ENCODE data around the gene DACT1.

The DACT1 gene

GRCh38 chr14:58647777-58648176 lies 10.0 kb downstream of the DACT1 start:
- DNase-seq (ENCODE audit: low read depth, low spot score), result no peak
- TF ChIP-seq, protein P1, sequence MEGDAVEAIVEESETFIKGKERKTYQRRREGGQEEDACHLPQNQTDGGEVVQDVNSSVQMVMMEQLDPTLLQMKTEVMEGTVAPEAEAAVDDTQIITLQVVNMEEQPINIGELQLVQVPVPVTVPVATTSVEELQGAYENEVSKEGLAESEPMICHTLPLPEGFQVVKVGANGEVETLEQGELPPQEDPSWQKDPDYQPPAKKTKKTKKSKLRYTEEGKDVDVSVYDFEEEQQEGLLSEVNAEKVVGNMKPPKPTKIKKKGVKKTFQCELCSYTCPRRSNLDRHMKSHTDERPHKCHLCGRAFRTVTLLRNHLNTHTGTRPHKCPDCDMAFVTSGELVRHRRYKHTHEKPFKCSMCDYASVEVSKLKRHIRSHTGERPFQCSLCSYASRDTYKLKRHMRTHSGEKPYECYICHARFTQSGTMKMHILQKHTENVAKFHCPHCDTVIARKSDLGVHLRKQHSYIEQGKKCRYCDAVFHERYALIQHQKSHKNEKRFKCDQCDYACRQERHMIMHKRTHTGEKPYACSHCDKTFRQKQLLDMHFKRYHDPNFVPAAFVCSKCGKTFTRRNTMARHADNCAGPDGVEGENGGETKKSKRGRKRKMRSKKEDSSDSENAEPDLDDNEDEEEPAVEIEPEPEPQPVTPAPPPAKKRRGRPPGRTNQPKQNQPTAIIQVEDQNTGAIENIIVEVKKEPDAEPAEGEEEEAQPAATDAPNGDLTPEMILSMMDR (IDR thresholded peaks at IDR 0.05; ENCODE audit: low read depth, low read length), result no peak
- no peak overlapping the region for H3K4me3 ChIP-seq (ENCODE audit: low read depth, low read length)
- in situ Hi-C loops (cut with HindIII; ENCODE audit: low sequenced_read_pairs), result no loop called here

DNA sequence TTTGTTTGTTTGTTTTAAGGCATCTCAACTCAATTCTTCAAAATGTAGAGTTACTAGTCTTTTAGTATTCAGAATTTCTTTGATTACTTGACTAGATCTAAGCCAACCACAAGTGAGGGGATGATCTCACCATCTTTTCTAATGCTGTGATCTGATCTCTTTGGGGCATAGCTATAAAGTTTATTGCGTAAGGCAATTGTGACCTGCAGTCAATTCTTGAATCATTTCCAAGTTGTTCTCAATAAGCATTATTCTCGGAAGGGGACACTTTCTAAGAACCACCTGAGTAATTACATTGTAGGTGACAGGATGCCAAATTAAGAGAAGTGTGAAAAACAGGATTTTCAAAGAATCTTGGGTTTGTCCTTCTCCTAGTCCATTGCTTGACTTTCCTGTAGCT lies 13.1 kb downstream of the DACT1 start:
- H3K4me3 ChIP-seq (ENCODE audit: low read depth, low read length), result no peak overlapping the region
- TF ChIP-seq, protein P1 (IDR thresholded peaks at IDR 0.05; ENCODE audit: low read depth, low read length), result no peak
- DNase-seq (ENCODE audit: low read depth, low spot score), result no peak
- in situ Hi-C loops (cut with HindIII; ENCODE audit: low sequenced_read_pairs), result no loop called here

DNA sequence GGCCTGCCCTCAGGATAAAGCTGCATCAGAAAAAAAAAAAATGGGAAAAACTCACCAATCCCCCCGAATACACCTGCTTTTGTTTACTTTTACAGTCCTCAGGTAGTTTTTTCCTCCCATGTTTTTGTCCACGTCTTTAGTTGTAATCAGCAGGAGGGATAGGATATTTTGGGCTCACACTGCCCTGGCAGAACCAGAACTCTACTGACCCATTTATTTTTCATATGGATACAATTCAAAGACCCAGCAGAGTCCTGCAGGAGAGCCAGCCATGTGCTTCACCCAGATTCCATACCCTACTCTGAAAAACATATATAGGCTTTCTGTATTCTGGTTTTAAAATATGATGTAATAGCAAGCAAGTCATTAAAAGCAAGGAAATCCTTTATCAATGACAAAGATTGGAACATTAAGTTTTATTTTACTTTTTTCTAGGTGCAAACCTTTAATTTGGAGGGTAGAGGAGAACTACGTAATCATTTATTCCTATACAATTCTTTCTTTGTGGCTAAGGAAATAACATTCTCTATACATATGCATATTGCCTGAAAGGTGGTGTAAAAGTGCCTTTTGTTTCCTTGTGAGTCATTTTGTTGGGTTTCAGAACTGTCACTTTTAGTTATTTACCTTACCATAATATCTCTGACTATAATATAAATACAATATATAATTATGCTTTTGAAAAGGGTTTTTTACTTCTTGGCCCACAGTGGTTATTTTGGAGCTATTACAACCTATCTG lies 19.1 kb downstream of the DACT1 start:
- no peak for DNase-seq (ENCODE audit: low read depth, low spot score)
- no peak overlapping the region for H3K4me3 ChIP-seq (ENCODE audit: low read depth, low read length)
- in situ Hi-C loops (cut with HindIII; ENCODE audit: low sequenced_read_pairs), result no loop called here
- TF ChIP-seq, protein P1 (IDR thresholded peaks at IDR 0.05; ENCODE audit: low read depth, low read length), result no peak

DNA sequence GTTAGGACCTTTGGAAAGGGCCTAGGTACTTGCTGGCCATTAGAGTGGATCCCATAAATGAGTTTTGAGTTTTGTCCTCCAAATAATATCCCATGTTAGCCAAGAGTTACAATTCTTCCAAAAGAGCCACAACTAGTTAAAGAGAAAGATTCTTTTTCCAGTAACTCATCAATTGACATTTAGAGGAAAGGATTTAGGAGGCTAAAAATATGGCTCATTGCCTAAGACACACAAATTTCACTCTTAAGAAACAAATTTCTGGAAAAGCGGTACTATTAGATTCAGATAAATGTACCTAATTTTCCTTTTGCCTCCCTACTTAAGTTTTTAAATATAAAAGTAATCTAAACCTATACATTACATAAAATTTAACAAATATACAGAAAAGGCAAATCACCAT lies 21.3 kb downstream of the DACT1 start:
- in situ Hi-C loops (cut with HindIII; ENCODE audit: low sequenced_read_pairs), result no loop called here
- DNase-seq (ENCODE audit: low read depth, low spot score), result no peak
- no peak overlapping the region for H3K4me3 ChIP-seq (ENCODE audit: low read depth, low read length)
- TF ChIP-seq, protein P1 (IDR thresholded peaks at IDR 0.05; ENCODE audit: low read depth, low read length), result no peak

- TF ChIP-seq, protein P1 (IDR thresholded peaks at IDR 0.05; ENCODE audit: low read depth, low read length), result no peak
- DNase-seq (ENCODE audit: low read depth, low spot score), result no peak
- H3K4me3 ChIP-seq (ENCODE audit: low read depth, low read length), result no peak overlapping the region
- in situ Hi-C loops (cut with HindIII; ENCODE audit: low sequenced_read_pairs), result no loop called here
These were observed 22.1 kb downstream of the DACT1 start for GRCh38 chr14:58659846-58660245.

DNA sequence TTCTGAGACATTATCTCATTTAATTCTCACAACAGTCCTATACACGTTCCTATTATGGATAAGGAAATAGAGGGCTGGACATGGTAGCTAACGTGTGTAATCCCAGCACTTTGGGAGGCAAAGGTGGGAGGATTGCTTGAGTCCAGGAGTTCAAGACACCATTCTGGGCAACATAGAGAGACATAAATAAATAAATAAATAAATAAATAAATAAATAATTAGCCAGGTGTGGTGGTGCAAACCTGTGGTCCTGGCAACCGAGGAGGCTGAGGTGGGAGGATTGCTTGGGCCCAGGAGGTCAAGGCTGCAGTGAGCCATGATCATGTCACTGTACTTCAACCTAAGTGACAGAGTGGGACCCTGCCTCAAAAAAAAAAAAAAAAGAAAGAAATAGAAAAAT lies 22.6 kb downstream of the DACT1 start:
- DNase-seq (ENCODE audit: low read depth, low spot score), result no peak
- H3K4me3 ChIP-seq (ENCODE audit: low read depth, low read length), result no peak overlapping the region
- TF ChIP-seq, protein P1 (IDR thresholded peaks at IDR 0.05; ENCODE audit: low read depth, low read length), result no peak
- in situ Hi-C loops (cut with HindIII; ENCODE audit: low sequenced_read_pairs), result no loop called here

Data from astrocyte of the spinal cord (primary cell).